ENCODE results near the gene ATF1. TPM values are rescaled to one million over a fixed set of nuclear protein-coding genes. Genes with fewer than 3 reads are reported as not detected.

Gene ATF1
- total and polyA plus RNA-seq, 10 of the 15 experiments (the other 5 are each of a cell fraction or from before 2014, with no cell fraction given): 15.4 to 92.0 (median 33.6) TPM

- FAIRE-seq: no peak
- H3K36me3 ChIP-seq (ENCODE audit: control insufficient read depth in 2 of 2, insufficient read depth in 2 of 2, low read length in 1 of 2): no peaks in the 10 kb centered on the region; a peak in 3 of 4 replicates
These were observed 7.5 kb downstream of the ATF1 start for GRCh38 chr12:50771409-50771808.

More at GRCh38 chr12:50771409-50771808, 7.5 kb downstream of the ATF1 start:
- TF ChIP-seq MEF2B (IDR thresholded peaks at IDR 0.05; ENCODE audit: partially characterized antibody, poor library complexity, severe bottlenecking): no peak
- no peak for TF ChIP-seq E2F4 (IDR thresholded peaks at IDR 0.05; ENCODE audit: low read depth, low read length)
- TF ChIP-seq CUX1 (IDR thresholded peaks at IDR 0.05; ENCODE audit: insufficient replicate concordance, low read depth, low read length): no peak
- BruUV-seq (replicated peaks): TSS peak; percentile 19
- Histone ChIP-seq H4K20me1 (ENCODE audit: control insufficient read depth, insufficient read depth) (no peaks in the 10 kb centered on the region), H3K9ac (ENCODE audit: control insufficient read depth, insufficient read depth, low read length) (no peak overlapping the region), H3K79me2 (ENCODE audit: control insufficient read depth, insufficient read depth, low read length) (peaks cover 27% of the 10 kb centered on the region), H3K27ac (ENCODE audit: control insufficient read depth, insufficient read depth) (no peak overlapping the region), H3K4me1 (ENCODE audit: control insufficient read depth, insufficient read depth, low read length) (no peaks in the 10 kb centered on the region), H3K4me2 (ENCODE audit: control insufficient read depth, insufficient read depth) (no peak overlapping the region), H3K4me3 (no peak overlapping the region), H3K27me3 (replicated peaks in 1 of 2; ENCODE audit: control insufficient read depth in 2 of 2, insufficient read depth in 2 of 2, low read length in 1 of 2) (no peaks in the 10 kb centered on the region), H3K9me3 (replicated peaks; ENCODE audit: control insufficient read depth, insufficient read depth, low read length) (no peaks in the 10 kb centered on the region; the same call in 2 of the 3 replicates), H2AFZ (ENCODE audit: control insufficient read depth, low read depth, low read length) (no peak overlapping the region)
- ChIA-PET RAD21 (ENCODE audit: unreplicated experiment) (no interaction called here), SMC1A (ENCODE audit: uncharacterized antibody, unreplicated experiment) (no interaction called here), POLR2A (no interaction called here), CTCF (no interaction called here)
- WGBS (ENCODE audit: insufficient coverage, insufficient replicate concordance, low lambda C conversion rate, missing lambda C conversion rate): 87% methylated on average over 5 of the region's 5 CpGs
- DNase-seq (ENCODE audit: low read depth, low spot score) (no peak), ATAC-seq (no peak)
- intact Hi-C loops (cut with micrococcal nuclease; ENCODE audit: unreplicated experiment) (no loop called here), in situ Hi-C loops (cut with MboI) (no loop called here)

All from GM12878 (cell line).